ENCODE measurements around the gene TAX1BP1.
"Not testable (repeated sequence)": the region's sequence is repeated elsewhere in the genome, so short reads cannot be mapped to it uniquely, and the experiment has no call there.

TAX1BP1 gene

GRCh38 chr7:27835376-27835775, 95.4 kb downstream of the TAX1BP1 start:
- no peak overlapping the region for H3K4me3 ChIP-seq (ENCODE audit: low read length)
- H3K36me3 ChIP-seq (ENCODE audit: control insufficient read depth, insufficient read depth, low read length): no peaks in the 10 kb centered on the region

GRCh38 chr7:27836536-27836935, 96.6 kb downstream of the TAX1BP1 start:
- Histone ChIP-seq H3K4me1 (ENCODE audit: control insufficient read depth, insufficient read depth, low read length) (no peaks in the 10 kb centered on the region), H3K36me3 (ENCODE audit: control insufficient read depth, insufficient read depth, low read length) (no peaks in the 10 kb centered on the region), H3K9me3 (ENCODE audit: control insufficient read depth, low read length) (no peaks in the 10 kb centered on the region), H3K27me3 (ENCODE audit: control insufficient read depth, insufficient read depth, low read length) (no peaks in the 10 kb centered on the region), H3K9ac (ENCODE audit: low read length) (no peak overlapping the region), H3K4me3 (ENCODE audit: low read length) (no peak overlapping the region)

More at GRCh38 chr7:27835376-27835775, 95.4 kb downstream of the TAX1BP1 start:
- H3K9me3 ChIP-seq (ENCODE audit: control insufficient read depth, low read length): no peaks in the 10 kb centered on the region
- H3K27me3 ChIP-seq (ENCODE audit: control insufficient read depth, insufficient read depth, low read length): no peaks in the 10 kb centered on the region
- H3K4me1 ChIP-seq (ENCODE audit: control insufficient read depth, insufficient read depth, low read length): no peaks in the 10 kb centered on the region
- no peak overlapping the region for H3K9ac ChIP-seq (ENCODE audit: low read length)

- H3K9me3 ChIP-seq (ENCODE audit: control insufficient read depth, low read length): no peaks in the 10 kb centered on the region
- H3K4me1 ChIP-seq (ENCODE audit: control insufficient read depth, insufficient read depth, low read length): no peaks in the 10 kb centered on the region
- H3K9ac ChIP-seq (ENCODE audit: low read length): no peak overlapping the region
- H3K27me3 ChIP-seq (ENCODE audit: control insufficient read depth, insufficient read depth, low read length): no peaks in the 10 kb centered on the region
- no peak overlapping the region for H3K4me3 ChIP-seq (ENCODE audit: low read length)
- no peaks in the 10 kb centered on the region for H3K36me3 ChIP-seq (ENCODE audit: control insufficient read depth, insufficient read depth, low read length)
Observed at GRCh38 chr7:27839099-27839498, 99.1 kb downstream of the TAX1BP1 start.

- Histone ChIP-seq H3K4me1 (ENCODE audit: control insufficient read depth, insufficient read depth, low read length) (no peaks in the 10 kb centered on the region), H3K9ac (ENCODE audit: low read length) (no peak overlapping the region), H3K9me3 (ENCODE audit: control insufficient read depth, low read length) (no peaks in the 10 kb centered on the region), H3K36me3 (ENCODE audit: control insufficient read depth, insufficient read depth, low read length) (no peaks in the 10 kb centered on the region), H3K4me3 (ENCODE audit: low read length) (no peak overlapping the region), H3K27me3 (ENCODE audit: control insufficient read depth, insufficient read depth, low read length) (no peaks in the 10 kb centered on the region)
Observed at GRCh38 chr7:27840313-27840712, 100.4 kb downstream of the TAX1BP1 start.

- no peak overlapping the region for H3K4me3 ChIP-seq (ENCODE audit: low read length)
- H3K36me3 ChIP-seq (ENCODE audit: control insufficient read depth, insufficient read depth, low read length): no peaks in the 10 kb centered on the region
- no peaks in the 10 kb centered on the region for H3K9me3 ChIP-seq (ENCODE audit: control insufficient read depth, low read length)
- no peak overlapping the region for H3K9ac ChIP-seq (ENCODE audit: low read length)
- H3K27me3 ChIP-seq (ENCODE audit: control insufficient read depth, insufficient read depth, low read length): no peaks in the 10 kb centered on the region
- H3K4me1 ChIP-seq (ENCODE audit: control insufficient read depth, insufficient read depth, low read length): no peaks in the 10 kb centered on the region
Observed at GRCh38 chr7:27840760-27841364, 100.9 kb downstream of the TAX1BP1 start.

GRCh38 chr7:27842094-27842692, 102.2 kb downstream of the TAX1BP1 start:
- no peak overlapping the region for H3K4me3 ChIP-seq (ENCODE audit: low read length)
- no peaks in the 10 kb centered on the region for H3K36me3 ChIP-seq (ENCODE audit: control insufficient read depth, insufficient read depth, low read length)
- no peak overlapping the region for H3K9ac ChIP-seq (ENCODE audit: low read length)
- no peaks in the 10 kb centered on the region for H3K27me3 ChIP-seq (ENCODE audit: control insufficient read depth, insufficient read depth, low read length)
- H3K9me3 ChIP-seq (ENCODE audit: control insufficient read depth, low read length): no peaks in the 10 kb centered on the region
- H3K4me1 ChIP-seq (ENCODE audit: control insufficient read depth, insufficient read depth, low read length): no peaks in the 10 kb centered on the region

GRCh38 chr7:27842851-27843250, 102.9 kb downstream of the TAX1BP1 start:
- Histone ChIP-seq H3K27me3 (ENCODE audit: control insufficient read depth, insufficient read depth, low read length) (no peaks in the 10 kb centered on the region), H3K4me1 (ENCODE audit: control insufficient read depth, insufficient read depth, low read length) (no peaks in the 10 kb centered on the region), H3K4me3 (ENCODE audit: low read length) (no peak overlapping the region), H3K36me3 (ENCODE audit: control insufficient read depth, insufficient read depth, low read length) (no peaks in the 10 kb centered on the region), H3K9ac (ENCODE audit: low read length) (no peak overlapping the region), H3K9me3 (ENCODE audit: control insufficient read depth, low read length) (no peaks in the 10 kb centered on the region)

- no peaks in the 10 kb centered on the region for H3K36me3 ChIP-seq (ENCODE audit: control insufficient read depth, insufficient read depth, low read length)
- no peaks in the 10 kb centered on the region for H3K9me3 ChIP-seq (ENCODE audit: control insufficient read depth, low read length)
Observed at GRCh38 chr7:27843584-27844305, 103.8 kb downstream of the TAX1BP1 start.

GRCh38 chr7:27846388-27846787, 106.4 kb downstream of the TAX1BP1 start:
- Histone ChIP-seq H3K4me1 (ENCODE audit: control insufficient read depth, insufficient read depth, low read length) (no peaks in the 10 kb centered on the region), H3K4me3 (ENCODE audit: low read length) (no peak overlapping the region), H3K9ac (ENCODE audit: low read length) (no peak overlapping the region), H3K9me3 (ENCODE audit: control insufficient read depth, low read length) (no peaks in the 10 kb centered on the region), H3K27me3 (ENCODE audit: control insufficient read depth, insufficient read depth, low read length) (no peaks in the 10 kb centered on the region), H3K36me3 (ENCODE audit: control insufficient read depth, insufficient read depth, low read length) (no peaks in the 10 kb centered on the region)

More at GRCh38 chr7:27843584-27844305, 103.8 kb downstream of the TAX1BP1 start:
- Histone ChIP-seq H3K27me3 (ENCODE audit: control insufficient read depth, insufficient read depth, low read length) (no peaks in the 10 kb centered on the region), H3K9ac (ENCODE audit: low read length) (no peak overlapping the region), H3K4me1 (ENCODE audit: control insufficient read depth, insufficient read depth, low read length) (no peaks in the 10 kb centered on the region), H3K4me3 (ENCODE audit: low read length) (no peak overlapping the region)

- no peaks in the 10 kb centered on the region for H3K36me3 ChIP-seq (ENCODE audit: control insufficient read depth, insufficient read depth, low read length)
Observed at GRCh38 chr7:27850531-27850930, 110.6 kb downstream of the TAX1BP1 start.

GRCh38 chr7:27856703-27857485, 116.9 kb downstream of the TAX1BP1 start:
- not testable (repeated sequence) for H3K4me3 ChIP-seq (ENCODE audit: low read length); H3K36me3 ChIP-seq (ENCODE audit: control insufficient read depth, insufficient read depth, low read length); H3K27me3 ChIP-seq (ENCODE audit: control insufficient read depth, insufficient read depth, low read length); H3K4me1 ChIP-seq (ENCODE audit: control insufficient read depth, insufficient read depth, low read length); H3K9ac ChIP-seq (ENCODE audit: low read length); H3K9me3 ChIP-seq (ENCODE audit: control insufficient read depth, low read length)

More at GRCh38 chr7:27850531-27850930, 110.6 kb downstream of the TAX1BP1 start:
- Histone ChIP-seq H3K9ac (ENCODE audit: low read length) (no peak overlapping the region), H3K9me3 (ENCODE audit: control insufficient read depth, low read length) (no peaks in the 10 kb centered on the region), H3K27me3 (ENCODE audit: control insufficient read depth, insufficient read depth, low read length) (no peaks in the 10 kb centered on the region), H3K4me3 (ENCODE audit: low read length) (no peak overlapping the region), H3K4me1 (ENCODE audit: control insufficient read depth, insufficient read depth, low read length) (no peaks in the 10 kb centered on the region)

- Histone ChIP-seq H3K4me3 (ENCODE audit: low read length) (no peak overlapping the region), H3K9ac (ENCODE audit: low read length) (no peak overlapping the region), H3K9me3 (ENCODE audit: control insufficient read depth, low read length) (no peaks in the 10 kb centered on the region), H3K4me1 (ENCODE audit: control insufficient read depth, insufficient read depth, low read length) (no peaks in the 10 kb centered on the region), H3K36me3 (ENCODE audit: control insufficient read depth, insufficient read depth, low read length) (no peaks in the 10 kb centered on the region), H3K27me3 (ENCODE audit: control insufficient read depth, insufficient read depth, low read length) (no peaks in the 10 kb centered on the region)
Observed at GRCh38 chr7:27860800-27861199, 120.8 kb downstream of the TAX1BP1 start.

All from mucosa of stomach (tissue), 1 donor.